Measurements from ENCODE around the gene KRT76.

- TF ChIP-seq FOSL1 (IDR thresholded peaks at IDR 0.05; ENCODE audit: low read depth) (no peak), CEBPB (IDR thresholded peaks at IDR 0.05; ENCODE audit: low read depth) (no peak), CTCF (IDR thresholded peaks at IDR 0.05 in 2 of 3, conservative IDR thresholded peaks at IDR 0.05 in 1 of 3; ENCODE audit: borderline replicate concordance in 1 of 3, insufficient read depth in 1 of 3, low read depth in 2 of 3, low read length in 2 of 3) (no peak), EZH2phosphoT487 (IDR thresholded peaks at IDR 0.05; ENCODE audit: borderline replicate concordance) (no peak)
Observed at GRCh38 chr12:52767427-52767826, 9.7 kb downstream of the KRT76 start.
